ENCODE data around the gene SLK. TPM values are rescaled to one million over a fixed set of nuclear protein-coding genes. Genes with fewer than 3 reads are reported as not detected.

Gene SLK
- total RNA-seq, 1 experiment from 2014 or later: 39.1 TPM

DNA sequence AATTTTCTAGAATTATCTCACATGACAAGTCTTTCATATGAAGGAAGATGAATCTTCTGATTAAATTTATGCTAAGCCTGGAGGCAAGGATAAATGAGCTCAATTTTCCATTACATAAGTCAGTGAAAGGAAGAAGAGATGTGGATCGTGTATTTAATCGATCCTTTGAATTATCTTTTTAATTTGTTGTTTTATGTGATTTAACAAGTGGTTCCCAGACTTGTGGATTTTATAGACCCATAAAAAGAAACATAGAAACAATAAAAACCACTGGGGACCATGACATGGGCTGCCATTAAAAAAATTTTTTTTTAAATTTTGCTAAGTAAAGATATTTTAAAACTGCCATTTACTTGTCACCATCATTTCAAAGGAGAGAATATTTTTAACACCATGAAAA lies 45.0 kb downstream of the SLK start:
- no peak overlapping the region for H3K27ac ChIP-seq (ENCODE audit: low read depth, low read length, poor library complexity, severe bottlenecking)
- H3K9me3 ChIP-seq (ENCODE audit: low read depth, low read length, poor library complexity, severe bottlenecking): no peaks in the 10 kb centered on the region
- intact Hi-C loops (cut with micrococcal nuclease; ENCODE audit: unreplicated experiment): no loop called here
- H3K4me3 ChIP-seq (ENCODE audit: low read depth, low read length, poor library complexity, severe bottlenecking): no peak overlapping the region
- H3K4me1 ChIP-seq (ENCODE audit: insufficient read depth, low read length, poor library complexity, severe bottlenecking): no peaks in the 10 kb centered on the region
- no peaks in the 10 kb centered on the region for H3K27me3 ChIP-seq (replicated peaks; ENCODE audit: insufficient read depth, low read depth, low read length, poor library complexity)
- no peak for DNase-seq (ENCODE audit: low spot score)
- peaks cover 5% of the 10 kb centered on the region for H3K36me3 ChIP-seq (ENCODE audit: insufficient read depth, low read length, poor library complexity, severe bottlenecking)
- TF ChIP-seq, protein P1, sequence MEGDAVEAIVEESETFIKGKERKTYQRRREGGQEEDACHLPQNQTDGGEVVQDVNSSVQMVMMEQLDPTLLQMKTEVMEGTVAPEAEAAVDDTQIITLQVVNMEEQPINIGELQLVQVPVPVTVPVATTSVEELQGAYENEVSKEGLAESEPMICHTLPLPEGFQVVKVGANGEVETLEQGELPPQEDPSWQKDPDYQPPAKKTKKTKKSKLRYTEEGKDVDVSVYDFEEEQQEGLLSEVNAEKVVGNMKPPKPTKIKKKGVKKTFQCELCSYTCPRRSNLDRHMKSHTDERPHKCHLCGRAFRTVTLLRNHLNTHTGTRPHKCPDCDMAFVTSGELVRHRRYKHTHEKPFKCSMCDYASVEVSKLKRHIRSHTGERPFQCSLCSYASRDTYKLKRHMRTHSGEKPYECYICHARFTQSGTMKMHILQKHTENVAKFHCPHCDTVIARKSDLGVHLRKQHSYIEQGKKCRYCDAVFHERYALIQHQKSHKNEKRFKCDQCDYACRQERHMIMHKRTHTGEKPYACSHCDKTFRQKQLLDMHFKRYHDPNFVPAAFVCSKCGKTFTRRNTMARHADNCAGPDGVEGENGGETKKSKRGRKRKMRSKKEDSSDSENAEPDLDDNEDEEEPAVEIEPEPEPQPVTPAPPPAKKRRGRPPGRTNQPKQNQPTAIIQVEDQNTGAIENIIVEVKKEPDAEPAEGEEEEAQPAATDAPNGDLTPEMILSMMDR (conservative IDR thresholded peaks at IDR 0.05; ENCODE audit: low read depth, low read length): no peak
- TF ChIP-seq EZH2 (IDR thresholded peaks at IDR 0.05; ENCODE audit: borderline replicate concordance, low read depth, low read length, poor library complexity, severe bottlenecking): no peak
- ChIA-PET CTCF (no interaction called here), POLR2A (ENCODE audit: low non-redundant PET) (no interaction called here)
- BruUV-seq (replicated peaks): no TSS peak

GRCh38 chr10:104013489-104013888 lies 46.5 kb downstream of the SLK start:
- intact Hi-C loops (cut with micrococcal nuclease; ENCODE audit: unreplicated experiment): no loop called here
- peaks cover 6% of the 10 kb centered on the region for H3K36me3 ChIP-seq (ENCODE audit: insufficient read depth, low read length, poor library complexity, severe bottlenecking)
- TF ChIP-seq EZH2 (IDR thresholded peaks at IDR 0.05; ENCODE audit: borderline replicate concordance, low read depth, low read length, poor library complexity, severe bottlenecking): no peak
- TF ChIP-seq, protein P1 (conservative IDR thresholded peaks at IDR 0.05; ENCODE audit: low read depth, low read length): no peak
- no peaks in the 10 kb centered on the region for H3K4me1 ChIP-seq (ENCODE audit: insufficient read depth, low read length, poor library complexity, severe bottlenecking)
- H3K27ac ChIP-seq (ENCODE audit: low read depth, low read length, poor library complexity, severe bottlenecking): no peak overlapping the region
- no peaks in the 10 kb centered on the region for H3K9me3 ChIP-seq (ENCODE audit: low read depth, low read length, poor library complexity, severe bottlenecking)
- no peak overlapping the region for H3K4me3 ChIP-seq (ENCODE audit: low read depth, low read length, poor library complexity, severe bottlenecking)
- DNase-seq (ENCODE audit: low spot score): no peak
- ChIA-PET CTCF (no interaction called here), POLR2A (ENCODE audit: low non-redundant PET) (no interaction called here)
- no TSS peak for BruUV-seq (replicated peaks)
- no peaks in the 10 kb centered on the region for H3K27me3 ChIP-seq (replicated peaks; ENCODE audit: insufficient read depth, low read depth, low read length, poor library complexity)

DNA sequence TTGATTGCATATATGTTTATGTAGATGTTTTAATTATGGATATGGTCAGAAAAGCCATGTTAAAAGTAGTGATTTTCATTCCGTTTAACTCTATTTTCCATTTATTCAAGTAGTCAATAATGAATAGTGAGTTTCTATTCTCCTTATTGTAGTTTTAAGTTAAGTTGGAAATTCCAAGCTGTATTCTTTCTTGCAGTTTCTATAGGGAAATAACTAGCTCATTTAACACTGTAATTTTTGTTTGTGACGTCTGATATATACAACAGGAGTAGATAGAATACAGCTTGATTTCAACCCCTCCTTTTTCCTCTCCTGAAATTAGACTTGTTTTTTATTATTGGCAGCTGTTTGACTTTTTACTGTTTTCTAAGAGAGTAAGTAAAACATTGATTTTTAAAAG lies 47.2 kb downstream of the SLK start:
- H3K27ac ChIP-seq (ENCODE audit: low read depth, low read length, poor library complexity, severe bottlenecking): no peak overlapping the region
- no peak for DNase-seq (ENCODE audit: low spot score)
- POLR2A ChIA-PET (ENCODE audit: low non-redundant PET): no interaction called here
- no TSS peak for BruUV-seq (replicated peaks)
- intact Hi-C loops (cut with micrococcal nuclease; ENCODE audit: unreplicated experiment): no loop called here
- H3K4me1 ChIP-seq (ENCODE audit: insufficient read depth, low read length, poor library complexity, severe bottlenecking): no peaks in the 10 kb centered on the region
- CTCF ChIA-PET: no interaction called here
- H3K9me3 ChIP-seq (ENCODE audit: low read depth, low read length, poor library complexity, severe bottlenecking): no peaks in the 10 kb centered on the region
- TF ChIP-seq, protein P1 (conservative IDR thresholded peaks at IDR 0.05; ENCODE audit: low read depth, low read length): no peak
- TF ChIP-seq EZH2 (IDR thresholded peaks at IDR 0.05; ENCODE audit: borderline replicate concordance, low read depth, low read length, poor library complexity, severe bottlenecking): no peak
- H3K27me3 ChIP-seq (replicated peaks; ENCODE audit: insufficient read depth, low read depth, low read length, poor library complexity): no peaks in the 10 kb centered on the region
- no peak overlapping the region for H3K4me3 ChIP-seq (ENCODE audit: low read depth, low read length, poor library complexity, severe bottlenecking)
- H3K36me3 ChIP-seq (ENCODE audit: insufficient read depth, low read length, poor library complexity, severe bottlenecking): peaks cover 13% of the 10 kb centered on the region
